OCI-LY1 (cell line): ENCODE data around the gene FKBP14.

Source experiments
- H2AFZ ChIP-seq: fragments of 200-600 bp; sonication (generic), shearing (Covaris generic); 2 replicates; pipeline ENCODE4 v1.6.0; 2014; ENCODE audit warnings: antibody characterized with exemption, mild to moderate bottlenecking, low read length
- H3F3A ChIP-seq: fragments of 200-600 bp; sonication (generic), shearing (Covaris generic); 2 replicates; pipeline ENCODE4 v1.6.0; 2014; ENCODE audit warnings: mild to moderate bottlenecking, antibody characterized with exemption, low read length, moderate library complexity; ENCODE audit not compliant: insufficient read depth
- H3K27ac ChIP-seq: fragments of 200-600 bp; sonication (generic); 2 replicates; pipeline ENCODE4 v1.5.1; 2014; ENCODE audit warnings: low read length, mixed run types, mild to moderate bottlenecking, low read depth; ENCODE audit not compliant: poor library complexity, severe bottlenecking
- H3K27me3 ChIP-seq: fragments of 200-600 bp; sonication (generic); 2 replicates; pipeline ENCODE4 v1.6.0; 2014; ENCODE audit warnings: antibody characterized with exemption, mild to moderate bottlenecking, low read length, moderate library complexity; ENCODE audit not compliant: insufficient read depth
- H3K36me3 ChIP-seq: fragments of 200-600 bp; sonication (generic); 2 replicates; pipeline ENCODE4 v1.6.1; 2014; ENCODE audit warnings: mild to moderate bottlenecking, antibody characterized with exemption, low read length, moderate library complexity, mixed read lengths; ENCODE audit not compliant: insufficient read depth
- H3K4me1 ChIP-seq: fragments of 200-600 bp; sonication (generic); 2 replicates; pipeline ENCODE4 v1.5.1; 2014; ENCODE audit warnings: mild to moderate bottlenecking, low read length, moderate library complexity; ENCODE audit not compliant: insufficient read depth, severe bottlenecking
- H3K4me2 ChIP-seq: fragments of 200-600 bp; sonication (generic), shearing (Covaris generic); 2 replicates; pipeline ENCODE4 v1.6.1; 2014; ENCODE audit warnings: low read length
- H3K4me3 ChIP-seq: fragments of 200-600 bp; sonication (generic); 2 replicates; pipeline ENCODE4 v1.5.1; 2014; ENCODE audit warnings: low read length, low read depth, mild to moderate bottlenecking, mixed read lengths; ENCODE audit not compliant: poor library complexity, severe bottlenecking
- H3K79me2 ChIP-seq: fragments of 200-600 bp; shearing (Covaris generic); 2 replicates; pipeline ENCODE4 v1.6.1; 2016; ENCODE audit warnings: mixed run types, low read length, mixed read lengths; ENCODE audit not compliant: insufficient read depth
- H3K9ac ChIP-seq: fragments of 200-600 bp; sonication (generic), shearing (Covaris generic); 2 replicates; pipeline ENCODE4 v1.6.1; 2014; ENCODE audit warnings: mild to moderate bottlenecking, low read length, mixed read lengths
- H3K9me2 ChIP-seq: fragments of 200-600 bp; sonication (generic), shearing (Covaris generic); 2 replicates; pipeline ENCODE4 v1.6.1; 2014; ENCODE audit warnings: low read depth, mild to moderate bottlenecking, low read length, mixed read lengths
- H3K9me3 ChIP-seq: fragments of 200-600 bp; shearing (Covaris generic); 2 replicates; pipeline ENCODE4 v1.6.1; 2014; ENCODE audit warnings: low read length, mixed read lengths
- H4K20me1 ChIP-seq: fragments of 200-600 bp; sonication (generic), shearing (Covaris generic); 2 replicates; pipeline ENCODE4 v1.6.0; 2016; ENCODE audit warnings: mild to moderate bottlenecking, low read length; ENCODE audit not compliant: insufficient read depth
- EZH2 ChIP-seq: fragments of 200-600 bp; sonication (generic), shearing (Covaris generic); IDR thresholded peaks from 2 replicates; pipeline ENCODE4 v1.8.0; 2017; ENCODE audit warnings: borderline replicate concordance, mixed run types, mild to moderate bottlenecking, antibody characterized with exemption, low read length, moderate library complexity, mixed read lengths
- TF ChIP-seq, protein P1 (sequence below): fragments of 200-600 bp; sonication (generic), shearing (Covaris generic); IDR thresholded peaks from 2 replicates; pipeline ENCODE4 v1.5.1; 2017; ENCODE audit warnings: mild to moderate bottlenecking, antibody characterized with exemption, low read length, moderate library complexity, mixed read lengths

The FKBP14 gene

DNA sequence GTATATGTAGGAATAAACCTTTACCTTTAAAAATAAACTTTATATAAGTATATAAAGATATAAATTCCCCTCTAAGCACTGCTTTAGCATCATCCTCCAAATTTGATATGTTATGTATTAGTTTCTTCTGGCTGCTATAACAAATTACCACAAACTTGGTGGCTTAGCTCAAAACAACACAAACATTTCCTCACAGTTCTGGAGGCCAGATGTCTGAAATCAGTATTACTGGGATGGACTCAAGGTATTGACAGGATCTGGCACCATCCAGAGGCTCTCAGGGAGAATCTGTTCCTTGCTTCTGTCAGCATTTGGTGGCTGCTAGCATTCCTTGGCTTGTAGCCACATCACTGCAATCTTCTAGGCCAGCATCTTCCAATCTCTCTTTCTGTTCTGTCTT, 30.2 kb downstream of the FKBP14 start:
- Histone ChIP-seq H3K9me2 (no peaks in the 10 kb centered on the region), H3K4me3 (no peak overlapping the region), H3K36me3 (no peaks in the 10 kb centered on the region; the same call in 1 of the 2 replicates), H4K20me1 (no peaks in the 10 kb centered on the region), H3K27ac (no peak overlapping the region), H3F3A (no peaks in the 10 kb centered on the region), H3K4me2 (no peak overlapping the region), H3K27me3 (no peaks in the 10 kb centered on the region; the same call in 1 of the 2 replicates), H2AFZ (no peak overlapping the region), H3K79me2 (no peaks in the 10 kb centered on the region), H3K4me1 (peaks cover 4% of the 10 kb centered on the region), H3K9ac (no peak overlapping the region), H3K9me3 (peaks cover 12% of the 10 kb centered on the region)
- TF ChIP-seq EZH2, result no peak
- TF ChIP-seq, protein P1, sequence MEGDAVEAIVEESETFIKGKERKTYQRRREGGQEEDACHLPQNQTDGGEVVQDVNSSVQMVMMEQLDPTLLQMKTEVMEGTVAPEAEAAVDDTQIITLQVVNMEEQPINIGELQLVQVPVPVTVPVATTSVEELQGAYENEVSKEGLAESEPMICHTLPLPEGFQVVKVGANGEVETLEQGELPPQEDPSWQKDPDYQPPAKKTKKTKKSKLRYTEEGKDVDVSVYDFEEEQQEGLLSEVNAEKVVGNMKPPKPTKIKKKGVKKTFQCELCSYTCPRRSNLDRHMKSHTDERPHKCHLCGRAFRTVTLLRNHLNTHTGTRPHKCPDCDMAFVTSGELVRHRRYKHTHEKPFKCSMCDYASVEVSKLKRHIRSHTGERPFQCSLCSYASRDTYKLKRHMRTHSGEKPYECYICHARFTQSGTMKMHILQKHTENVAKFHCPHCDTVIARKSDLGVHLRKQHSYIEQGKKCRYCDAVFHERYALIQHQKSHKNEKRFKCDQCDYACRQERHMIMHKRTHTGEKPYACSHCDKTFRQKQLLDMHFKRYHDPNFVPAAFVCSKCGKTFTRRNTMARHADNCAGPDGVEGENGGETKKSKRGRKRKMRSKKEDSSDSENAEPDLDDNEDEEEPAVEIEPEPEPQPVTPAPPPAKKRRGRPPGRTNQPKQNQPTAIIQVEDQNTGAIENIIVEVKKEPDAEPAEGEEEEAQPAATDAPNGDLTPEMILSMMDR, result no peak

GRCh38 chr7:29995652-29996051, 30.9 kb downstream of the FKBP14 start:
- Histone ChIP-seq H3K79me2 (no peaks in the 10 kb centered on the region), H3K4me3 (no peak overlapping the region), H3K27ac (no peak overlapping the region), H3K4me2 (no peak overlapping the region), H3F3A (no peaks in the 10 kb centered on the region), H3K9me3 (peaks cover 12% of the 10 kb centered on the region), H3K4me1 (peaks cover 2% of the 10 kb centered on the region), H3K36me3 (no peaks in the 10 kb centered on the region; the same call in 1 of the 2 replicates), H4K20me1 (no peaks in the 10 kb centered on the region), H2AFZ (no peak overlapping the region), H3K9me2 (no peaks in the 10 kb centered on the region), H3K27me3 (no peaks in the 10 kb centered on the region; the same call in 1 of the 2 replicates), H3K9ac (no peak overlapping the region)
- TF ChIP-seq, protein P1, result no peak
- no peak for TF ChIP-seq EZH2

DNA sequence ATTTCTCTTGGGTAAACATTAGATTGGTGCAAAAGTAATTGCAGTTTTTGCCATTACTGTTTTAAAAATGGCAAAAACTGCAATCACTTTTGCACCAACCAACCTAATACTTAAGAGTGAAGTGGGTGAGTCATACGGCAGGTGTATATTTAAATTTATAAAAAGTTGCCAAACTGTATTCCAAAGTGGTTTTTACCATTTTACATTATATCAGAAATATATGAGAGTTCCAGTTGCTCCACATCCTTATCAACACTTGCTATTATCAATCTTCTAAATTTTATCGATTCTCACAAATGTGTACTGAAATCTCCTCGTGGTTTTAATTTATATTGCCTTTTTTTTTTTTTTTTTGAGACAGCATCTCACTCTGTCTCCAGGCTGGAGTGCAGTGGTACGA, 33.4 kb downstream of the FKBP14 start:
- Histone ChIP-seq H3K4me2 (no peak overlapping the region), H3K27me3 (no peaks in the 10 kb centered on the region; the same call in 1 of the 2 replicates), H3K36me3 (no peaks in the 10 kb centered on the region; the same call in 1 of the 2 replicates), H4K20me1 (no peaks in the 10 kb centered on the region), H3F3A (no peaks in the 10 kb centered on the region), H3K9ac (no peak overlapping the region), H2AFZ (no peak overlapping the region), H3K9me2 (no peaks in the 10 kb centered on the region), H3K4me3 (no peak overlapping the region), H3K9me3 (peaks cover 12% of the 10 kb centered on the region), H3K79me2 (no peaks in the 10 kb centered on the region), H3K27ac (no peak overlapping the region), H3K4me1 (peaks cover 14% of the 10 kb centered on the region)
- TF ChIP-seq EZH2, result no peak
- TF ChIP-seq, protein P1, result no peak
